ENCODE results near the gene GALNT13.

DNA sequence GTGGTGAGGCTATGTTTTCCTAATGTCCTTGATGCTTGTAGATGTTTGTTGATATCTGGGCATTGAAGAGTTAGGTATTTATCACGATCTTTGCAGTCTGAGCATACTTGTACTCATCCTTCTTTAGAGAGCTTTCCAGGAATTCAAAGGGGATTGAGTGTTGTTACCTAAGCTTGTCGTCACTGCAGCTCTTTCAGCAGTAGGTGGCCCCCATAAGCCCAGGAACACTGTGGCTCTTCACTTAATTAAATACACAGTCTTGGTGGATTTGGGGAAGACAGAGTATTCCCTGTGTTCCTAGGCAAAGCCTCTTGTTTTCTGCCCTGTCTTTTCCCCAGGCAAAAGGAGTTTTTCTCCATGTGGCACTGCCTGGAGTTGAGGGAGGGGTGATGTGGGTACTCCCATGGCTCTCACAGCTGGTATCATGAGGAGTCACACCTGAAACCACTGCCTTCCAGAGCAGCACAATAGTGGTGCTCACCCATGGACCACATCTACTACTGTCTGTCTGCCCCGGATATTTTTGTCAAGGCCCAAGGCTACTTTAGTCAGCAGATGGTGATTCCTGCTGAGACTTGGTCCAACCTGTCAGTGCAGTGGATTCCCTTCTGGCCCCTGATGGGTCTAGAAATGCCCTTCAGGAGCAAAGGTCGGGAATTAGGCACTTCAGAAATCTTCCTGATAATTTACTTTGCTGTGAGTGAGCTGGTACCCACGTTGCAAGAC is 95.7 kb downstream of the GALNT13 start:
- no peak for TF ChIP-seq EP300 (IDR thresholded peaks at IDR 0.05)
- TF ChIP-seq, protein P1, sequence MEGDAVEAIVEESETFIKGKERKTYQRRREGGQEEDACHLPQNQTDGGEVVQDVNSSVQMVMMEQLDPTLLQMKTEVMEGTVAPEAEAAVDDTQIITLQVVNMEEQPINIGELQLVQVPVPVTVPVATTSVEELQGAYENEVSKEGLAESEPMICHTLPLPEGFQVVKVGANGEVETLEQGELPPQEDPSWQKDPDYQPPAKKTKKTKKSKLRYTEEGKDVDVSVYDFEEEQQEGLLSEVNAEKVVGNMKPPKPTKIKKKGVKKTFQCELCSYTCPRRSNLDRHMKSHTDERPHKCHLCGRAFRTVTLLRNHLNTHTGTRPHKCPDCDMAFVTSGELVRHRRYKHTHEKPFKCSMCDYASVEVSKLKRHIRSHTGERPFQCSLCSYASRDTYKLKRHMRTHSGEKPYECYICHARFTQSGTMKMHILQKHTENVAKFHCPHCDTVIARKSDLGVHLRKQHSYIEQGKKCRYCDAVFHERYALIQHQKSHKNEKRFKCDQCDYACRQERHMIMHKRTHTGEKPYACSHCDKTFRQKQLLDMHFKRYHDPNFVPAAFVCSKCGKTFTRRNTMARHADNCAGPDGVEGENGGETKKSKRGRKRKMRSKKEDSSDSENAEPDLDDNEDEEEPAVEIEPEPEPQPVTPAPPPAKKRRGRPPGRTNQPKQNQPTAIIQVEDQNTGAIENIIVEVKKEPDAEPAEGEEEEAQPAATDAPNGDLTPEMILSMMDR (IDR thresholded peaks at IDR 0.05), result no peak

Measured in gastroesophageal sphincter (tissue), 3 donors.